ENCODE measurements around the gene SMIM20. TPM values are rescaled to one million over a fixed set of nuclear protein-coding genes. Genes with fewer than 3 reads are reported as not detected.

The SMIM20 gene
- total and polyA plus RNA-seq, 12 donors = 22.9 to 80.5 (median 40.6) TPM

DNA sequence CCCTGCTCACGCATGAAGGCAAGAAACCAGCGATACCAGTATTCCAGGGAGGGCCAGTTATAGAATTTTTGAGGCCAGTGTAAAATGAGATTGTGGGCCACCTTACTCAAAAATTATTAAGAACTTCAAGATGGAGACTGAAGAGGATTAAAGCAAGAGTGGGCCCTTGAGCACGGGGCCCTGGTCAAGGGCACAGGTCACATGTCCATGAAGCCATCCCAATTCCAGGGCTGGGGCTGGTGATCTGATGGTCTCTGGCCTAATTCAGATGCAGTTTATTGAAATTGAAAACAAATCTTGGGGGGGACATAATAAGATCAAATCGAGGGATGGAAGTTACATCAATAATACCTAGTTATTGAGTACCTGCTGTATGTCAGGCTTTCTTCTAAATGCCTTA is 58.3 kb downstream of the SMIM20 start:
- WGBS, 4 donors = 90 to 98% (median 93%) methylated on average over 4 of the region's 4 CpGs
- no peaks in the 10 kb centered on the region for H3K36me3 ChIP-seq (replicated peaks in 1 of 2)
- no peak overlapping the region for H3K4me3 ChIP-seq
- no peak overlapping the region for H3K27ac ChIP-seq
- intact Hi-C loops (cut with DNase I) = no loop called here
- no peaks in the 10 kb centered on the region for H3K27me3 ChIP-seq
- no peaks in the 10 kb centered on the region for H3K9me3 ChIP-seq (replicated peaks in 1 of 3)
- DNase-seq = no peak
- H3K4me1 ChIP-seq (replicated peaks in 1 of 2) = no peaks in the 10 kb centered on the region
- no peak for TF ChIP-seq POLR2A (IDR thresholded peaks at IDR 0.05)
- TF ChIP-seq CTCF (IDR thresholded peaks at IDR 0.05) = no peak

DNA sequence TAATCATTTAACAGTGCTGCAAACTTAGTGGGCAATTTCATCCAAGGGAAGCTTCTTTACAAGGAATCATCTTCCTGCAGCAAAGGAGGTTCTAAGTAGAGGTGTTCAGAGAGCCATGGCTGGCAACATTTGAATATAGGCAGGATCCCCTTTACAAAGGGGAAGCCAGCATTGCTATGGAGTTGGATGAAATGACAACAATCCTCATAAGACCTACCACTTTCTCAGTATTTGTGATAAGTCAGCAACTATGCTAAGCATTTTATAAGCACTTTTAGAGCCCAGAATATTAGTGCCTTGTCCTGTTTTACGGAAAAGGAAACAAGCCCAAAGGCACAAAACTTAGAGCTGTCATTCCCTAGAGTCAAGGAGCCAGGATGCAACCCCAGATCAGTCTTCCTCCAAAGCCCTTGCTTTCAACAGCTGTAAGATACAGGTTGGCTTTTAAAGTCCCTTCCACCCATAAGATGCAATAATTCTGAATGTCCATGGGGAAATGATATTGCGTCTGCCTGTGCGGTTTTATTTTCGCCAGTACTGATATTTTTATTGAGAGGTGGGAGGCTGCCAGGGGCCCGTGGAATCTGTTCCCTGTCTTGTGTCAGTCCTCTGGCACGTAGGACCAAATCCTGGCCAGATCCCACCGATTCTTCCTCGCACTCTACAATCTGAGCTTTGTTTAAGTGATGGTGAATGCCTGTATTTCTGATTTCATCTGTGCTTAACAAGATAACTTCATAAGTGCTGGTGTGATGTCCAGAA is 59.1 kb downstream of the SMIM20 start:
- intact Hi-C loops (cut with DNase I) = no loop called here
- 72 to 80% (median 76%) methylated on average over 8 of the region's 8 CpGs for WGBS, 4 donors
- no peak for DNase-seq

GRCh38 chr4:25976780-25977179 is 62.8 kb downstream of the SMIM20 start:
- no peak overlapping the region for H3K4me3 ChIP-seq
- WGBS, 4 donors = 67 to 74% (median 70%) methylated on average over 7 of the region's 7 CpGs
- H3K4me1 ChIP-seq (replicated peaks in 1 of 2) = no peaks in the 10 kb centered on the region
- H3K36me3 ChIP-seq (replicated peaks in 1 of 2) = no peaks in the 10 kb centered on the region
- H3K9me3 ChIP-seq (replicated peaks in 1 of 3) = no peaks in the 10 kb centered on the region
- DNase-seq = no peak
- intact Hi-C loops (cut with DNase I) = no loop called here
- H3K27me3 ChIP-seq = no peaks in the 10 kb centered on the region
- H3K27ac ChIP-seq = no peak overlapping the region
- no peak for TF ChIP-seq CTCF (IDR thresholded peaks at IDR 0.05)
- no peak for TF ChIP-seq POLR2A (IDR thresholded peaks at IDR 0.05)

More for the DNA sequence above, 59.1 kb downstream of the SMIM20 start:
- peak overlapping the region in 1 of 5 donors; percentile 34 for H3K27ac ChIP-seq
- no peaks in the 10 kb centered on the region for H3K36me3 ChIP-seq (replicated peaks in 1 of 2)
- no peaks in the 10 kb centered on the region for H3K27me3 ChIP-seq
- no peak overlapping the region for H3K4me3 ChIP-seq
- H3K9me3 ChIP-seq (replicated peaks in 1 of 3) = no peaks in the 10 kb centered on the region
- no peak for TF ChIP-seq CTCF (IDR thresholded peaks at IDR 0.05)
- TF ChIP-seq POLR2A (IDR thresholded peaks at IDR 0.05) = no peak
- H3K4me1 ChIP-seq (replicated peaks in 1 of 2) = no peaks in the 10 kb centered on the region

GRCh38 chr4:25977397-25978170 is 63.6 kb downstream of the SMIM20 start:
- 84 to 91% (median 90%) methylated on average over 12 of the region's 12 CpGs for WGBS, 4 donors
- Histone ChIP-seq H3K4me3 (no peak overlapping the region), H3K27me3 (no peaks in the 10 kb centered on the region), H3K36me3 (replicated peaks in 1 of 2) (no peaks in the 10 kb centered on the region), H3K4me1 (replicated peaks in 1 of 2) (no peaks in the 10 kb centered on the region), H3K27ac (no peak overlapping the region), H3K9me3 (replicated peaks in 1 of 3) (no peaks in the 10 kb centered on the region)
- no peak for TF ChIP-seq CTCF (IDR thresholded peaks at IDR 0.05)
- TF ChIP-seq POLR2A (IDR thresholded peaks at IDR 0.05) = no peak
- intact Hi-C loops (cut with DNase I) = no loop called here
- DNase-seq = no peak

All from adrenal gland (tissue), 12 donors.